Measurements from ENCODE around the gene PCP4. TPM values are rescaled to one million over a fixed set of nuclear protein-coding genes. Genes with fewer than 3 reads are reported as not detected.

Gene PCP4
- total RNA-seq, 5 donors from 2014 or later (not counting 1 experiment from before 2014, with no cell fraction given), result not detected

GRCh38 chr21:39924577-39925308 lies 57.5 kb downstream of the PCP4 start:
- ATAC-seq (replicated peaks in 1 of 4) (no peak), DNase-seq (no peak)
- Histone ChIP-seq H3K4me1 (ENCODE audit: control insufficient read depth in 1 of 2, extremely low read depth in 1 of 2, insufficient read depth in 2 of 2, low read length in 2 of 2) (no peaks in the 10 kb centered on the region), H3K9me3 (no peaks in the 10 kb centered on the region), H3K4me3 (ENCODE audit: control insufficient read depth in 1 of 2, extremely low read depth in 1 of 2, low read length in 1 of 2) (no peak overlapping the region), H3K27ac (ENCODE audit: low read length) (no peak overlapping the region), H3K27me3 (replicated peaks in 1 of 2; ENCODE audit: control insufficient read depth in 2 of 2, extremely low read depth in 1 of 2, insufficient read depth in 2 of 2, low read length in 1 of 2) (peaks cover 0 to 7% of the 10 kb centered on the region in 2 experiments), H3K36me3 (ENCODE audit: control insufficient read depth in 2 of 2, extremely low read depth in 1 of 2, insufficient read depth in 1 of 2, low read length in 1 of 2) (no peaks in the 10 kb centered on the region)
- Mint-ChIP-seq H3K36me3 (no peaks in the 10 kb centered on the region), H3K27ac (no peak overlapping the region), H3K9me3 (peaks cover 0 to 5% (median 3%) of the 10 kb centered on the region in 3 donors), H3K4me1 (no peaks in the 10 kb centered on the region), H3K27me3 (peaks cover 0 to 2% of the 10 kb centered on the region in 2 donors), H3K4me3 (no peak overlapping the region)
- ChIA-PET CTCF (no interaction called here), POLR2A (no interaction called here)
- WGBS (ENCODE audit: insufficient coverage), result 66% methylated on average over 8 of the region's 8 CpGs

GRCh38 chr21:39927304-39927886 lies 60.2 kb downstream of the PCP4 start:
- H3K4me3 Mint-ChIP-seq, result no peak overlapping the region
- Histone ChIP-seq H3K27me3 (replicated peaks in 1 of 2; ENCODE audit: control insufficient read depth in 2 of 2, extremely low read depth in 1 of 2, insufficient read depth in 2 of 2, low read length in 1 of 2) (peaks cover 0 to 7% of the 10 kb centered on the region in 2 experiments), H3K36me3 (ENCODE audit: control insufficient read depth in 2 of 2, extremely low read depth in 1 of 2, insufficient read depth in 1 of 2, low read length in 1 of 2) (no peaks in the 10 kb centered on the region), H3K4me3 (ENCODE audit: control insufficient read depth in 1 of 2, extremely low read depth in 1 of 2, low read length in 1 of 2) (no peak overlapping the region), H3K9me3 (no peaks in the 10 kb centered on the region), H3K27ac (ENCODE audit: low read length) (no peak overlapping the region), H3K4me1 (ENCODE audit: control insufficient read depth in 1 of 2, extremely low read depth in 1 of 2, insufficient read depth in 2 of 2, low read length in 2 of 2) (no peaks in the 10 kb centered on the region)
- peaks cover 0 to 7% (median 2%) of the 10 kb centered on the region in 3 donors for H3K9me3 Mint-ChIP-seq
- ATAC-seq (replicated peaks in 1 of 4) (no peak), DNase-seq (no peak)
- WGBS (ENCODE audit: insufficient coverage), result 50% methylated on average over 1 of the region's 2 CpGs
- no peaks in the 10 kb centered on the region for H3K4me1 Mint-ChIP-seq
- peaks cover 0 to 2% of the 10 kb centered on the region in 2 donors for H3K27me3 Mint-ChIP-seq
- no peaks in the 10 kb centered on the region for H3K36me3 Mint-ChIP-seq
- CTCF ChIA-PET, result no interaction called here
- no peak overlapping the region for H3K27ac Mint-ChIP-seq
- POLR2A ChIA-PET, result no interaction called here

GRCh38 chr21:39932335-39932734 lies 65.1 kb downstream of the PCP4 start:
- Histone ChIP-seq H3K4me1 (ENCODE audit: control insufficient read depth in 1 of 2, extremely low read depth in 1 of 2, insufficient read depth in 2 of 2, low read length in 2 of 2) (no peaks in the 10 kb centered on the region), H3K27me3 (replicated peaks in 1 of 2; ENCODE audit: control insufficient read depth in 2 of 2, extremely low read depth in 1 of 2, insufficient read depth in 2 of 2, low read length in 1 of 2) (no peaks in the 10 kb centered on the region), H3K4me3 (ENCODE audit: control insufficient read depth in 1 of 2, extremely low read depth in 1 of 2, low read length in 1 of 2) (no peak overlapping the region), H3K27ac (ENCODE audit: low read length) (no peak overlapping the region), H3K9me3 (no peaks in the 10 kb centered on the region), H3K36me3 (ENCODE audit: control insufficient read depth in 2 of 2, extremely low read depth in 1 of 2, insufficient read depth in 1 of 2, low read length in 1 of 2) (no peaks in the 10 kb centered on the region)
- Mint-ChIP-seq H3K9me3 (peaks cover 3 to 7% (median 4%) of the 10 kb centered on the region in 3 donors), H3K27ac (no peak overlapping the region), H3K4me1 (no peaks in the 10 kb centered on the region), H3K36me3 (no peaks in the 10 kb centered on the region), H3K27me3 (peaks cover 0 to 3% of the 10 kb centered on the region in 2 donors), H3K4me3 (no peak overlapping the region)
- DNase-seq, result no peak
- ChIA-PET CTCF (no interaction called here), POLR2A (no interaction called here)
- ATAC-seq (replicated peaks in 1 of 4), result no peak
- WGBS (ENCODE audit: insufficient coverage), result no CpG with 5 or more reads among the region's 1 CpG

- H3K27me3 ChIP-seq (replicated peaks in 1 of 2; ENCODE audit: control insufficient read depth in 2 of 2, extremely low read depth in 1 of 2, insufficient read depth in 2 of 2, low read length in 1 of 2), result no peaks in the 10 kb centered on the region
- no peak for DNase-seq
- H3K4me3 ChIP-seq (ENCODE audit: control insufficient read depth in 1 of 2, extremely low read depth in 1 of 2, low read length in 1 of 2), result no peak overlapping the region
- Mint-ChIP-seq H3K4me1 (no peaks in the 10 kb centered on the region), H3K36me3 (no peaks in the 10 kb centered on the region), H3K9me3 (peaks cover 3 to 4% (median 3%) of the 10 kb centered on the region in 3 donors), H3K4me3 (no peak overlapping the region), H3K27me3 (peaks cover 0 to 3% of the 10 kb centered on the region in 2 donors), H3K27ac (no peak overlapping the region)
- H3K27ac ChIP-seq (ENCODE audit: low read length), result no peak overlapping the region
- no peaks in the 10 kb centered on the region for H3K36me3 ChIP-seq (ENCODE audit: control insufficient read depth in 2 of 2, extremely low read depth in 1 of 2, insufficient read depth in 1 of 2, low read length in 1 of 2)
- ChIA-PET CTCF (no interaction called here), POLR2A (no interaction called here)
- no peaks in the 10 kb centered on the region for H3K9me3 ChIP-seq
- no peak for ATAC-seq (replicated peaks in 1 of 4)
- WGBS (ENCODE audit: insufficient coverage), result 73% methylated on average over 2 of the region's 2 CpGs
- no peaks in the 10 kb centered on the region for H3K4me1 ChIP-seq (ENCODE audit: control insufficient read depth in 1 of 2, extremely low read depth in 1 of 2, insufficient read depth in 2 of 2, low read length in 2 of 2)
Observed at GRCh38 chr21:39934895-39935294, 67.7 kb downstream of the PCP4 start.

- DNase-seq, result no peak
- no peaks in the 10 kb centered on the region for H3K27me3 ChIP-seq (replicated peaks in 1 of 2; ENCODE audit: control insufficient read depth in 2 of 2, extremely low read depth in 1 of 2, insufficient read depth in 2 of 2, low read length in 1 of 2)
- Mint-ChIP-seq H3K27me3 (peaks cover 0 to 3% of the 10 kb centered on the region in 2 donors), H3K4me3 (no peak overlapping the region), H3K4me1 (no peaks in the 10 kb centered on the region), H3K9me3 (peaks cover 0 to 4% (median 3%) of the 10 kb centered on the region in 3 donors), H3K27ac (no peak overlapping the region), H3K36me3 (no peaks in the 10 kb centered on the region)
- WGBS (ENCODE audit: insufficient coverage), result 80% methylated on average over 4 of the region's 5 CpGs
- no peak for ATAC-seq (replicated peaks in 1 of 4)
- H3K36me3 ChIP-seq (ENCODE audit: control insufficient read depth in 2 of 2, extremely low read depth in 1 of 2, insufficient read depth in 1 of 2, low read length in 1 of 2), result no peaks in the 10 kb centered on the region
- no peak overlapping the region for H3K27ac ChIP-seq (ENCODE audit: low read length)
- ChIA-PET POLR2A (no interaction called here), CTCF (no interaction called here)
- no peaks in the 10 kb centered on the region for H3K9me3 ChIP-seq
- H3K4me3 ChIP-seq (ENCODE audit: control insufficient read depth in 1 of 2, extremely low read depth in 1 of 2, low read length in 1 of 2), result no peak overlapping the region
- H3K4me1 ChIP-seq (ENCODE audit: control insufficient read depth in 1 of 2, extremely low read depth in 1 of 2, insufficient read depth in 2 of 2, low read length in 2 of 2), result no peaks in the 10 kb centered on the region
Observed at GRCh38 chr21:39935716-39936115, 68.5 kb downstream of the PCP4 start.

GRCh38 chr21:39938086-39938625 lies 70.9 kb downstream of the PCP4 start:
- H3K36me3 ChIP-seq (ENCODE audit: control insufficient read depth in 2 of 2, extremely low read depth in 1 of 2, insufficient read depth in 1 of 2, low read length in 1 of 2), result no peaks in the 10 kb centered on the region

More at GRCh38 chr21:39938086-39938625, 70.9 kb downstream of the PCP4 start:
- CTCF ChIA-PET, result no interaction called here
- Mint-ChIP-seq H3K4me1 (no peaks in the 10 kb centered on the region), H3K27me3 (peaks cover 0 to 3% of the 10 kb centered on the region in 2 donors), H3K27ac (no peak overlapping the region), H3K4me3 (no peak overlapping the region), H3K36me3 (no peaks in the 10 kb centered on the region), H3K9me3 (peaks cover 0 to 4% (median 4%) of the 10 kb centered on the region in 3 donors)
- Histone ChIP-seq H3K4me3 (ENCODE audit: control insufficient read depth in 1 of 2, extremely low read depth in 1 of 2, low read length in 1 of 2) (no peak overlapping the region), H3K4me1 (ENCODE audit: control insufficient read depth in 1 of 2, extremely low read depth in 1 of 2, insufficient read depth in 2 of 2, low read length in 2 of 2) (no peaks in the 10 kb centered on the region), H3K9me3 (no peaks in the 10 kb centered on the region), H3K27me3 (replicated peaks in 1 of 2; ENCODE audit: control insufficient read depth in 2 of 2, extremely low read depth in 1 of 2, insufficient read depth in 2 of 2, low read length in 1 of 2) (no peaks in the 10 kb centered on the region), H3K27ac (ENCODE audit: low read length) (no peak overlapping the region)
- ATAC-seq (replicated peaks in 1 of 4), result no peak
- POLR2A ChIA-PET, result no interaction called here
- DNase-seq, result no peak
- WGBS (ENCODE audit: insufficient coverage), result 56% methylated on average over 8 of the region's 8 CpGs

Data from T-cell (primary cell).